K562 (cell line): ENCODE measurements around the gene HUNK. TPM values are rescaled to one million over a fixed set of nuclear protein-coding genes. Genes with fewer than 3 reads are reported as not detected.

Experiments
- ATAC-seq: fragments of 200-7000 bp; cut with Tn5 transposase; 3 replicates; pipeline ENCODE4 v1.9.1; 2020; ENCODE audit warnings: moderate library complexity
- BruUV-seq: library from RNA; stranded (reverse); fragments of 400-500 nt; replicated peaks from 2 replicates; lab custom pipeline; 2021; lab: Mats Ljungman, UMichigan
- CTCF ChIA-PET: fragments of 300-600 bp; formaldehyde crosslinking; extraction: SDS; loops from one replicate; lab custom pipeline; 2021; ENCODE audit warnings: low intra/inter-chr PET ratio; lab: Yijun Ruan, JAX
- POLR2A ChIA-PET: fragments of 300-600, 350-650 bp; sonication (Branson Sonifier 250); formaldehyde crosslinking; extraction: SDS; loops from one replicate; lab custom pipeline; 2021; ENCODE audit warnings: antibody characterized with exemption, inconsistent platforms; lab: Yijun Ruan, JAX
- DNase-seq, 4 experiments: peaks; one replicate each; pipeline versions ENCODE4 v3.0.0 to v3.0.0-alpha.2; 2011 to 2018; ENCODE audit warnings: low spot score in 3 of 4, mixed read lengths in 3 of 4; ENCODE audit errors: extremely low read depth in 1 of 4
- FAIRE-seq: peaks from 2 replicates; lab custom pipeline; 2011; peaks lifted over from hg19 to GRCh38; lab: Jason Lieb, UNC
- H2AFZ ChIP-seq: 2 replicates; pipeline ENCODE4 v1.6.0; 2011; ENCODE audit warnings: low read depth, low read length, control low read depth, inconsistent platforms
- H3K27ac ChIP-seq: fragments of 200-600 bp; 3 replicates; pipeline ENCODE4 v1.8.0; 2011; ENCODE audit warnings: low read depth, mild to moderate bottlenecking, control low read depth, inconsistent platforms, low read length, moderate library complexity, mixed read lengths; ENCODE audit errors: extremely low read depth
- H3K27me3 ChIP-seq, 2 experiments: fragments of 300-600 bp in 1 of 2; 2 replicates in 1 of 2; 3 replicates in 1 of 2; pipeline versions ENCODE4 v1.6.0 to v1.8.0; 2011; ENCODE audit warnings: inconsistent platforms in 2 of 2, low read length in 2 of 2, mild to moderate bottlenecking in 1 of 2, mixed read lengths in 1 of 2, moderate library complexity in 1 of 2; ENCODE audit not compliant: control insufficient read depth in 2 of 2, insufficient read depth in 2 of 2
- H3K36me3 ChIP-seq: fragments of 300-600 bp; 3 replicates; pipeline ENCODE4 v1.8.0; 2011; ENCODE audit warnings: mild to moderate bottlenecking, low read length, inconsistent platforms; ENCODE audit not compliant: control insufficient read depth, insufficient read depth
- H3K4me1 ChIP-seq, 2 experiments: fragments of 200-600 bp in 1 of 2; replicated peaks in 1 of 2; 2 replicates in 1 of 2; 3 replicates in 1 of 2; pipeline versions ENCODE4 v1.5.1 to v1.8.0; 2011; ENCODE audit warnings: inconsistent platforms in 2 of 2, low read length in 2 of 2, mild to moderate bottlenecking in 1 of 2, mixed read lengths in 1 of 2, moderate library complexity in 1 of 2; ENCODE audit not compliant: control insufficient read depth in 2 of 2, insufficient read depth in 2 of 2
- H3K4me2 ChIP-seq: 2 replicates; pipeline ENCODE4 v1.6.1; 2011; ENCODE audit warnings: low read length, control low read depth, inconsistent platforms, mixed read lengths; ENCODE audit not compliant: insufficient read depth
- H3K4me3 ChIP-seq: fragments of 200-600 bp; sonication (generic), shearing (Covaris generic); 2 replicates; pipeline ENCODE4 v1.5.1; 2016; ENCODE audit warnings: control low read depth, inconsistent platforms
- H3K79me2 ChIP-seq: fragments of 200-600 bp; 3 replicates; pipeline ENCODE4 v1.8.0; 2011; ENCODE audit warnings: low read length, inconsistent platforms; ENCODE audit not compliant: control insufficient read depth, insufficient read depth
- H3K9ac ChIP-seq, 2 experiments: 2 replicates each; pipeline versions ENCODE4 v1.6.0 to v1.6.1; 2011; ENCODE audit warnings: low read depth in 2 of 2, low read length in 2 of 2, control low read depth in 1 of 2, inconsistent platforms in 1 of 2, mild to moderate bottlenecking in 1 of 2, mixed read lengths in 1 of 2; ENCODE audit not compliant: insufficient read depth in 1 of 2
- H3K9me1 ChIP-seq: one replicate; pipeline ENCODE4 v1.6.0; 2011; ENCODE audit warnings: inconsistent platforms, mild to moderate bottlenecking, low read length, moderate library complexity; ENCODE audit not compliant: control insufficient read depth, insufficient read depth
- H3K9me3 ChIP-seq: replicated peaks from 2 replicates; pipeline ENCODE4 v1.5.1; 2011; ENCODE audit warnings: low read depth, low read length, inconsistent platforms; ENCODE audit not compliant: control insufficient read depth, insufficient read depth
- H4K20me1 ChIP-seq: replicated peaks from 2 replicates; pipeline ENCODE4 v1.6.1; 2011; ENCODE audit warnings: low read length, inconsistent platforms, mixed read lengths; ENCODE audit not compliant: control insufficient read depth, insufficient read depth
- BRF1 ChIP-seq: IDR thresholded peaks from 3 replicates; pipeline ENCODE4 v1.6.1; 2011; ENCODE audit warnings: borderline replicate concordance, mild to moderate bottlenecking; ENCODE audit not compliant: insufficient read length; ENCODE audit errors: extremely low read depth
- GATA2 ChIP-seq: sonication (generic); formaldehyde crosslinking; IDR thresholded peaks from 2 replicates; pipeline ENCODE4 v1.4.0; 2020; ENCODE audit warnings: mild to moderate bottlenecking, missing genetic modification reagents
- ILK ChIP-seq: fragments of 450-650 bp; IDR thresholded peaks from 2 replicates; pipeline ENCODE4 v1.6.1; 2016; ENCODE audit warnings: missing genetic modification characterization, low read depth, mild to moderate bottlenecking, missing compliant biosample characterization, moderate library complexity, borderline replicate concordance
- VEZF1 ChIP-seq: fragments of 200-800 bp; sonication (Bioruptor generic); IDR thresholded peaks from 2 replicates; pipeline ENCODE4 v1.6.1; 2017; ENCODE audit warnings: missing genetic modification characterization, missing compliant biosample characterization
- ZBTB11 ChIP-seq, 3 experiments: fragments of 200-800 bp in 1 of 3; fragments of 250-450 bp in 1 of 3; fragments of 450-650 bp in 1 of 3; sonication (Bioruptor Pico) in 1 of 3; sonication (Bioruptor generic) in 1 of 3; formaldehyde crosslinking in 1 of 3; IDR thresholded peaks; 2 replicates each; pipeline versions ENCODE4 v1.6.1 to v1.8.0; 2016 to 2022; ENCODE audit warnings: mild to moderate bottlenecking in 2 of 3, missing genetic modification characterization in 2 of 3, missing compliant biosample characterization in 1 of 3, moderate library complexity in 1 of 3
- ZNF3 ChIP-seq: fragments of 250-450 bp; sonication (Bioruptor Pico); IDR thresholded peaks from 2 replicates; pipeline ENCODE4 v1.5.0; 2021; ENCODE audit warnings: mild to moderate bottlenecking, moderate library complexity
- WGBS: fragments of 100-300 bp; shearing (Covaris generic); methylation state at CpG from one replicate; pipeline ENCODE4 v1.1.6; 2016; ENCODE audit warnings: low coverage, mixed read lengths; ENCODE audit not compliant: insufficient coverage; ENCODE audit errors: missing lambda C conversion rate; 5-methylcytosine and 5-hydroxymethylcytosine counted together
- in situ Hi-C: fragments of 300-500 bp; cut with MboI; formaldehyde crosslinking; loops from 4 replicates; pipeline ENCODE4 v1.15.0; 2018; ENCODE audit warnings: inconsistent platforms, mixed read lengths
- intact Hi-C: fragments of 100-400 bp; cut with micrococcal nuclease; formaldehyde crosslinking; loops from 2 replicates; pipeline ENCODE4 v1.14.2; 2022
- polyA plus RNA-seq, 8 experiments: library from polyadenylated mRNA; depleted of rRNA in 4 of 8; stranded (reverse) in 5 of 8; unstranded in 3 of 8; fragments of >200 nt; fragmentation: Nextera tagmentation in 2 of 8; fragmentation: Illumina TruSeq in 1 of 8; extraction: Ambion mirVana in 2 of 8; extraction: Trizol in 1 of 8; gene quantifications; 2 replicates each; pipeline versions ENCODE4 v1.2.1 to v1.2.3, GENCODE V29; 2011 to 2014; ENCODE audit warnings: inconsistent platforms in 1 of 8, missing spikeins in 1 of 8
- total RNA-seq, 7 experiments: library from RNA; depleted of rRNA in 6 of 7; stranded (reverse); fragments of >200 nt in 6 of 7; fragmentation: Illumina TruSeq in 2 of 7; extraction: Trizol in 2 of 7; gene quantifications; 2 replicates each; pipeline versions ENCODE4 v1.2.1 to v1.2.3, GENCODE V29; 2011 to 2021; ENCODE audit warnings: low replicate concordance in 1 of 7

The HUNK gene
- total and polyA plus RNA-seq, 9 of the 15 experiments (the other 6 are each of a cell fraction or from before 2014, with no cell fraction given): not detected

DNA sequence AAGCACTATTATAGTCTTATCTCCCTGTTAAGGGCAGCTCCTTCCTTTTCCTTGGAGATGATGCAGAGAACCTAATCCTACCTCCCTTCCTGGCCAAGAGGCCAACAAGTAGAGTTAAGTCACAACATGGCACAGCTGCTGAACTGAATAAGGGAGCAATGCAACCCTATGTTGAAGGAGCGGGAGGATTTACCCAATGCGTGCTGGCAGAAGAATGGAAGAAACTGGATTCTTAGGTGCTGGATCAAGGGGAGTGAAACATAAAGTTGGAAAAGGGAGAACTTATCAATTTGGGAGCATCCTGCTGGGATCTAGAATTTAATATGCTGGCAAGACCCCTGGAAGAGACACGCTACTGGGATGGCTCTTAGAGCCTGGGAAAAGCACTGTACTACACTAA lies 12.0 kb upstream of the HUNK start:
- no peaks in the 10 kb centered on the region for H3K9me3 ChIP-seq
- H3K4me2 ChIP-seq: no peak overlapping the region
- no peak overlapping the region for H3K27ac ChIP-seq
- in situ Hi-C loops (no loop called here), intact Hi-C loops (loop anchor here (10.0 kb wide), 1 partner anchor 236 kb away; no protein-coding TSS in a partner anchor)
- no peaks in the 10 kb centered on the region for H3K79me2 ChIP-seq
- no peaks in the 10 kb centered on the region for H3K4me1 ChIP-seq
- no peak overlapping the region for H3K4me3 ChIP-seq
- ChIA-PET CTCF (no interaction called here), POLR2A (no interaction called here)
- TF ChIP-seq GATA2: no peak
- no peak for TF ChIP-seq ZNF3 (CRISPR knock-in tag)
- TF ChIP-seq ILK: no peak
- H2AFZ ChIP-seq: no peak overlapping the region
- no peaks in the 10 kb centered on the region for H3K9me1 ChIP-seq
- ATAC-seq (no peak), DNase-seq (no peak), FAIRE-seq (no peak)
- BruUV-seq: no TSS peak
- WGBS: 0% methylated on average over 3 of the region's 3 CpGs
- H3K9ac ChIP-seq: no peak overlapping the region
- no peaks in the 10 kb centered on the region for H4K20me1 ChIP-seq
- H3K27me3 ChIP-seq: 0 out of 5 replicates have a peak, but pooled peaks cover 0 to 2% of the 10 kb centered on the region in 2 experiments
- no peaks in the 10 kb centered on the region for H3K36me3 ChIP-seq

DNA sequence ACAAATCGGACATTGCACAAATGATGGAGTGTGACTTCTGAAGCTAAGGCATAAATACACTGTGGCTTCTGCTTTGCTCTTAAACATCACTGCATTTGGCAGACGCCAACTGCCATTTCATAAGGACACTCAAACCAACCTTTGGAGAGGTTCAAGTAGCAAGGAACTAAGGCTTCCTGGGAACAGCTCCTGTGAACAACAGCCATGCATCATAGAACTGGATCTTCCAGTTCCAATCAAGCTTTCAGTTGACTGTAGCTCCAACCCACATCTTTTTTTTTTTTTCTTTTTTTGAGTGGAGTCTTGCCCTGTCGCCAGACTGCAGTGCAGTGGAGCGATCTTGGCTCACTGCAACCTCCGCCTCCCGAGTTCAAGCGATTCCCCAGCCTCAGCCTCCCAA lies 10.7 kb upstream of the HUNK start:
- Histone ChIP-seq H3K27me3 (0 out of 5 replicates have a peak, but pooled peaks cover 0 to 2% of the 10 kb centered on the region in 2 experiments), H3K4me2 (no peak overlapping the region), H3K9me1 (no peaks in the 10 kb centered on the region), H3K79me2 (no peaks in the 10 kb centered on the region), H3K9me3 (no peaks in the 10 kb centered on the region), H3K27ac (no peak overlapping the region), H3K4me3 (no peak overlapping the region), H3K36me3 (no peaks in the 10 kb centered on the region), H4K20me1 (no peaks in the 10 kb centered on the region), H3K9ac (no peak overlapping the region), H2AFZ (no peak overlapping the region)
- DNase-seq (no peak), ATAC-seq (no peak), FAIRE-seq (no peak)
- 0% methylated on average over 7 of the region's 7 CpGs for WGBS
- BruUV-seq: no TSS peak
- intact Hi-C loops: loop anchor here (10.0 kb wide), 1 partner anchor 237 kb away; no protein-coding TSS in a partner anchor
- ChIA-PET CTCF (no interaction called here), POLR2A (interaction anchor here (0.6 kb wide), 1 partner anchor 391 kb away, joined by 3 read pairs; no protein-coding TSS in a partner anchor)
- TF ChIP-seq BRF1 (no peak), ZBTB11 (CRISPR knock-in tag; IDR thresholded peaks at IDR 0.05) (no peak), VEZF1 (CRISPR knock-in tag) (no peak)
- TF ChIP-seq, all 486 proteins: peak for 0
- in situ Hi-C loops: no loop called here
- peaks cover 0 to 4% of the 10 kb centered on the region in 2 experiments; a peak in 1 of 5 replicates for H3K4me1 ChIP-seq
